CD4-positive, alpha-beta T cell treated with Interleukin-10 for 1 hour (primary cell): ENCODE results near the gene UBE2A.

ENCODE experiments used
- DNase-seq: peaks from one replicate; pipeline ENCODE4 v3.0.0-alpha.2; 2020

The UBE2A gene

DNA sequence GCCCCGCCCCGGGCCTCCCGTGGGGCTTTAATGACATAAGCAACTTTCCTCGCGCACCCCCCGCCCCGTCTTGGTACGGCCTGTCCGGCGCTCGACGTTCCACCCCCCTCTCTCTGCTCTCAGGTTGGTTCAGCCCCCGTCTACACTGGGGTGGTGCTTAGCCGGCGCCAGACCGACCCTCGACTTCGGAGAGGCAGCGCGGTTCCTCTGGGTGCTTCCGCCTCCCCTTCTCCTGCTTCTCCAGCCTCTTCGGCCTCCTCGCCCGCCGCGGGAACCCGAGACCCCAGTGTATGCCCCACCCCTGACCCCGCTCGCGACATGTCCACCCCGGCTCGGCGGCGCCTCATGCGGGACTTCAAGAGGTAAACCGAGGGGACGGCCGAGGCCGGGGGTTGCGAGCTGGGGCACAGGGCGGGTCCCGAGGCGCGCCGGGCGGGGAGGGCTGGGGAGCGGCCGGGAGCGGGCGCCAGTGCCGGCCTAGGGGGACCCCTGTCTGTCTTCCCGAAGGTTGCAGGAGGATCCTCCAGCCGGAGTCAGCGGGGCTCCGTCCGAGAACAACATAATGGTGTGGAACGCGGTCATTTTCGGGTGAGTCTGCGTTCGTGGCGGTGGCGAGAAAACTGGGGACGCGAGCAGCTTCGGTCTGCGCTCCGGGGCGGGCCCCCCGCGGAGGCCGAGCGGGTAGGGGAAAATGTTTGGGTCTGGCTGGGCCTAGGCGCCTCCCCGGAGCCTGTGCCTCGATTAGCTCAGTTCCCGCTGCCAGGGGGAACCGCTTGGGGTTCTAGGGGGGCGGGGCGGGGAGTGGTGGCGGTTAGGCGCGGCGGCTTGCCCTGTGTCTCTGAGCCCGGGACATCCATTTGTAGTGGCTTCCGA, at the start of gene UBE2A:
TSS of gene UBE2A (plus strand) at position 170 of the 873 bp plus-strand sequence. CDS start at position 319, 149 bp downstream.
- DNase-seq, result peak; percentile 92

DNA sequence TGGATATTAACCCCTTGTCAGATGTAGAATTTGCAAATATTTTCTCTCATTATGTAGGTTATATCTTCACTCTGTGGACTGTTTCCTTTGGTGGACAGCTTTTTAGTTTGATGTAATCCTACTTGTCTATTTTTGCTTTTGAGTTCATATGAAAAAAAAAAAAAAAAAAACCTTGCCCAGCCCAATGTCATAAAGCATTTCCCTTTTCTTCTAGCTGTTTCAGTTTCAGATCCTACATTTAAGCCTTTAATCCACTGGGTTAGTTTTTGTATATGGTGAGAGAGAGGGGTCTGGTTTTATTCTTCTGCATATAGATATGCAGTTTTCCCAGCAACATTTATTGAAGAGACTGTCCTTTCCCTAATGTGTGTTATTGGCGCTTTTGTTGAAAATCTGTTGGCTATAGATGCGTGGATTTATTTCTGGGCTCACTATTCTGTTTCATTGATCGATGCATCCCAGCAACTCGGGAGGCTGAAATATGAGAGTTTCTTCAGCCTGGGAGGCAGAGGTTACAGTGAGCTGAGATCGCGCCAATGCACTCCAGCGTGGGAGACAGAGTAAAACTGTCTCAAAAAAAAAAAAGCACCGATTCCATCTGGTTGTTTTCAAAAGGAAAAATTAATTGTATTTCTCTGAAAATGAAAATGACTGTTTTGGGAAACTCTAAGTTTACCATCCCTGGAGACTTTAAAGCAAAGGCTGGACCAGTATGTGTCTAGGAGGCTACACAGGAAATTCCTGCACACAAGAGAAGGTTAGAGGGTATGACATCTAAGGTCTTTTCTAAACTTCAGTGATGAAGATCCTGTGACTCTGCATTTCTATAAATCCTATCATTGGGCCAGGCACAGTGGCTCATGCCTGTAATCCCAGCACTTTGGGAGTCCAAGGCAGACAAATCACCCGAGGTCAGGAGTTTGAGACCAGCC, 44.8 kb upstream of the UBE2A start:
- no peak for DNase-seq

DNA sequence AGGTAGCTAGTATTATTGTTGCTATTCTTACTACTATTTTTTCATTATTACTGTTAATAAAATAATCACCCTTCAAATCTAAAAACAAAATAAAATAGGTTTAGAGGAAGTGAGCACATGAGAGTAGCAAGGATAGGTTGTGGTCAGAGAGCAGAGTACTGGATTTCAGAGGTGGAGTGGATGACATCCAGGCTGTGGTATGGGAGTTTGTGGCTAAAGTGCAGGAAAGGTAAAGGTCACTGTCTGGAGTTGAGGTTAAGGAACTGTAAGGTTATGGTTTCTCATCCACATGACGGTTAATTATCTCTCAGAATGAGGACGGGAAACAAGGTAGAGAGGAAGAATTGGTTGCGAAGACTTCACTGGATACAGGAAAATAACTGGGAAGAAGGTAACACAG, 36.9 kb upstream of the UBE2A start:
- DNase-seq, result no peak

DNA sequence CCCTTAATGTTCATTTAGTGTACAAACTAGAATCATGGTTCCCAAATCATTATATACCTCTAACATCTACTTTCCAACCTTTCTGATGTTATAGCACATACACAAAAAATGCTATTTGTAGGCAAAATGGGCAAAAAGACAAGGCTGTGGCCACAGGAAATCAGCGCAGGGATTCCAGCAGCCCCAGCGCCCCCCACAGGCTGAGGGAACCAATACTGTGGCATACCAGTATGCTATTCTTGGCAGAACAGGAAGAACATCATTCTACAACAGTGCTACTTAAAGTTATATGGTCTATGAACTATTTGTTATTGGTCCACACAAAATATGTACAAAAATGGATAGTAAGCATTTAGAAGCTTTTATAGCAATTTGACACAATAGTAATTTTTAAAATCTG, 34.5 kb upstream of the UBE2A start:
- DNase-seq, result no peak

DNA sequence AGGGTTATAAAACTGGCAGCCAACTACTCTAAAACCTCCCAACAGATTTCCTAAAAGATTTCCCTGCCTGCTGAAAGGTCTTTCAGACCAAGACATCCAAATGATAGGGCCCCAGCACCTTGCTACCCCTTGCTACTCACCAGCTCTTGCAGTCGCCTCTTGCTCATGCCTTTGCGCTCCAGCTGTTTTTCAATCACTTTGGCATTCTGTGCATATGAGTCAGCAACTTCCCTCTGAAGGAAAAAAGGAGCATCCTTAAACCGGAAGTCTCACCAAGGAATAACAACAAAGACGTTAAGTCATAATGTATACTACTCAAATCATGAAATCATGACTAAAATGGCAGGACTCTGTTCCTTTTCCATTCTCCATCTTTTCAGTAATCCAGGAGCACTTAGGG, 33.2 kb upstream of the UBE2A start:
- no peak for DNase-seq

DNA sequence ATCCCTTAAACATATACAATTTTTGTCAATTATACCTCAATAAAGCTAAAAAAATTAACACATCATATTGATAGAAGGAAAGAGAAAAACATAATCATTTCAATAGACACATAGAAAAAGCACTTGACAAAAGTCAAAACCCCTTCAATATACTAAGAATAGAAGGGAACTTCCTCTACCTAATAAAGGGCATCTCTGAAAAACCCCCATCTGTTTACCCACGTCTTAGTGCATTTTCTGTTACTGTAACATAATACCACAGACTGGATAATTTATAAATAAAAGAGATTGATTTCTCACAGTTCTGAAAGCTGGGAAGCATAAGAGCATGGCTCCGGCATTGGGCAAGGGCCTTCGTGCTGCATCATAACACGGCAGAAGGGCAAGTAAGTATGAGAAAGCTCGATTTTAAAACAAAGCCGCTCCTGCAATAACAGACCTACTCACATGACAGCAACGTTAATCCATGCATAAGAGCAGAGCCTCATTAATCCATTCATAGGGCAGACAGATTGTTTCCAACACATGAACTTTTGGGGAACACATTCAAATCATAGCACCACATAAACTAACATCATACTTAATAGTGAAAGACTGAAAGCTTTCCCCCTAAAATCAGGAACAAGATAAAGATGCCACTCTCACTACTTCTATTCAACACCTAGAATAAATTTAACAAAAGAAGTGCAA, 24.9 kb upstream of the UBE2A start:
- no peak for DNase-seq

DNA sequence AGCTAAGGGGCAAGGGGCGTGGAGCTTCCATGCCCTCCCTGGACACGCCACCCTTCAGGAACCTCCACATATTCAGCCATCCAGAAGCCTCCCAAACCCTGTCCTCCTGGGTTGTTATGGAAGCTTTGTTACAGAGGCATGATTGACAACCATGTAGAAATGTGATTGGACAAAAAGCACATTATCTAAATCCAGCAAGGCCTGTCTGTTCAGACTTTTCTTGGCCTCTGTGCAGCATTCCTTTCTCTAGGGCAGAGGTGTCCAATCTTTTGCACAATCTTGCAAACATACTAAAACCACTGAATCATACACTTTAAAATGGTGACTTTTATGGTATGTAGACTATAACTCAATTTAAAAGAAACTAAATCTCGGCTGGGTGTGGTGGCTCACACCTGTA, 21.9 kb upstream of the UBE2A start:
- DNase-seq, result no peak

DNA sequence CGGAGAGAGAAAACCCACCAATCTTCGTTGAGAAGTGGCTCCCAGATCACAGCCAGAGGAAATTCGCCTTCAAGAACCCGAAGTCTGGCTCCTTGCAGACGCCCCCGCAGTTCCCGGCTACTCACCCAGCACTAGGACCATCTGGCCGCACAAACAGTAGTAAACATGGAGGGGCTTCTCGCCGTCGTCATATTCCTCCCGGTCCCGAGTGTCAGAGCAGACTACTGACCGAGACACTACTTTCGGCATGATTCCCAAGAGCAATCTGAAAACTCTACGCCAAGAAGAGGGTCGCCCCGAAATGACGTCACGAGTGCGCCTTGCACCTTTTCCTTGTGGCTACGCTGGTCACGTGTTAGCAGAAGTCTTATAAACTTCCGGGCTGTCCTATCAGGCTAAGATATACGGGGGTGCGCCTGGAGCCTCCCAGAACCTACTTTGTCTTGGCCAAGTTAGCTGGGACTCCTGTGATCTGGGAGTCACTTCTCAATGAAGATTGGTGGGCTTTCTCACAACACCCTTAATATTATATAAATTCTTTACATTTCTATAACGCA, 9.2 kb upstream of the UBE2A start, which contains the start of gene STEEP1:
TSS of gene STEEP1 (minus strand) at position 303 of the 557 bp plus-strand sequence. CDS start at position 249, 54 bp downstream.
- peak; percentile 87 for DNase-seq

DNA sequence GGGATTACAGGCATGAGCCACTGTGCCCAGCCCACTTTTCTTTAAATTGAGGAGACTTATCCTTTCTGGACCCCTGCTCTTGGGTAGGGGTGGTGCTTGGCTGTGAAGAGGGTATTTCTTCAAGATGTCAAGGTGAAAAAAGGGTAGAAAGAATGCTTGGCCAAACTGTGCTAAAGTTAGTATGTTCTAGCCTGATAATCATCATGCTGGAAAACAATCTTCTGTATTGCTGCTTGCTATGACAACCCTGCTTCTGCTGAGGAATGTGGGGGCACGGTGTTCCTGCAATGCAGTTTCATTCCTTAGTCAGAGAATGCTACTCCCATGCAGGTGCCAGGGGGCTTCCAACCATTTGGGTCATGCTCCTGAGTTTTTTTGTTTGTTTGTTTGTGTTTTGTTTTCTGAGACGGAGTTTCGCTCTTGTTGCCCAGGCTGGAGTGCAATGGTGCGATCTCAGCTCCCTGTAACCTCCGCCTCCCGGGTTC, 4.0 kb upstream of the UBE2A start:
- DNase-seq, result no peak

DNA sequence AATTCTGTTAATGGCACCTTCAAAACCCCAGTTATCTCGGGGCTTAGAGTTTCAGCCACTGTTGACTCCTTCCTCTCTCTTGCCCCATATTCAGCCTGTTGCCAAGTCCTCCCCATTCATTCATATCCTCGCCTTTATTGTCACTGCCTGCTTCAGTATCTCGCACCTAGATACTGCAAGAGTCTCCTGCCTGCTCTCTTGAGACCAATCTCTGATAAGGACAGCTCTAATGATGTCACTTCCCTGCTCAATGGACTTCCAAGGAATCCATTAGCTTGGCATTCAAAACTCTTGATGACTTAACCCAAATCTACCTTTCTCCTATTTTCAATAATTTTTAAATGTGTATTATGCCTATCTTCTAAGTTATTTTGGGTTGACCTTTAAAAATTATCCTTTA, 1.1 kb upstream of the UBE2A start:
- no peak for DNase-seq

DNA sequence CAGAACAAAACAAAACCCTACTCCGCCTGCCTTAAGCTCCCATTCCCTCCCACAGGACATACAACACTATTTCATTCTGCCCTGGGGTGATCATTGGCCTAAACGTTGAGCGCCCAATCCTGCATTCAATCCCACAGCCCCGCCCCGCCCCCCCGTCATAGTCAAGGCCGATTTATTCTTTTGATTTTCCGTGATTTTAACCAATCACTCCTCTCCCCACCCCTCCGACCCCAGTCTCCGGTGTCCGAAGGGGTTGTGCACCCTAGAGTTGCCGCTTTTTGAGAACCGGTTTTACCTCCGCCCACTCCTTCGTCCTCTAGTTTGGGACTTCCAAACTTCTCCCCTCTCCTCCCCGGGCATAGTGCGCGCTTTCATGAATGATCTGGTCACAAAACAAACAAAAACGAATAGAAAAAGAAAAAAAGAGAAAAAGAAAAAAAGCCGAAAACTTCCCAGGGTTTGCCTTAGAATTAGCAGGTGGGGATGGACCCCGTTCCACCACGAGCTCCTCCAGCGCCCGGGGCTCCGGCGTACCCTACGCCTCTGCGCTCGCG, 446 bp upstream of the UBE2A start:
- DNase-seq, result peak; percentile 35

DNA sequence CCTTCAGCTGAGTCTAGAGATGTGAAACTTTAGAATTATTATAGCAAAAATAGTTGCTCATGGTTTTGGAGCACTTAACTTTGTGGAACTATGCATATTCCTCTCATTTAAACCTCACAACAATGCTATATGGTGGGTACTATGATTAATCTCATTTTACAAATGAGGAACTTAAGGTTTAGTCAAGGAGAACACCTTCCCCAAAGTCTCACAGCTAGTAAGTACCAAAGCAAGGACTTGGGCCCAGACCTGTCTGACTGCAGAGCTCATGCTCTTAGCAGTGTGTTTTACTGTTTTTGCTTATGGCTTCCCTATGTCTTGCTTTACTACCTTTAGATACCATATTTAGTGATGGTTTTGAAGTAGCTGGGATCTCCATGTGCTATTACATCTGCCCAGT, 5.1 kb downstream of the UBE2A start:
- no peak for DNase-seq

DNA sequence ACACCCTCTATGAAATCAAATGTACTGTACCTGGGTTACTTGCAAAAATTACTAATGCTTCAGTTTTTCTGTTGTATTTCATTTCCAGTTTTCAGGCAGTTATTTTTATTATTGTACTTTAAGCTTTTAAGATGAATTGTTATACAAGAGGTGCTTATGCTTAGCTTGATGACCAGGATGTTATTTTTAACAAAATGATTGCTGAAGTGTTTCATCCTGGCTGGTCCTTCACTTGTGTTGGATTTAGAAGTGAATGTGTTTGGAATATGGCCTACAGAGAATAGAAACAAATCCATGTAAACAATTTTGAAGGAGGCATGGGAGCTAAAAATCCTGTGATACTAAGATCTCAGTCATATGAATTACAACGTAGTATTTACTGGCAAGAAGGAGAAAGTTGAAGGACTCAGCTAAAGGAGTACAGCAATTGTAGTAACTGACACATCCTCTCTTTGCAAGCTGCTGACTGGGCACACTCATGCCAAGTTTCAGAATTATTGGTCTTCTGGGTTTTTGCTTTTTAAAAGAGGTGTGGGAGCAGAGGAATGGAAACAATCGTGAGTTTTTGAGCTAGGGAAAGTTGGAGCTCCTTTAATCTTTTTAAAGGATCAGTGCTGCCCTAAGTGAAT, 9.2 kb downstream of the UBE2A start:
- no peak for DNase-seq

DNA sequence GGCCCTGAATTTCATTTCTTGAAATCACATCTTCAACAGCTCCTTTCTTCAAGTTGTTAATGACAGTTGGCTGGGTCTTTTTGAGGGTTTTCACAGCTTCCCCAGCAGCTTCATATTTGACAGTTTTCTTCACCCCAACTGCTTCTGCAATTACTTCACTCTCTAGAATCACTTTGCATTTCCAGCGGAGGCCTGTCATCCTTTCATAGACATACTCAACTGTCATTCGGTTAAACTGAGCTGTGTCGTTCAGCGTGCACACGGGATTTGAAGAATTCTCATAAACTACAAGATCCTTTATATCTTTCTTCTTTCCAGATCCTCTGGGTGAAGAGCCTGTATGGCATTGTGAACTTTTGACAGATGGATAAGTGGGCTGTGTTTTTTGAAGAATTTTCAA, 15.4 kb downstream of the UBE2A start:
- no peak for DNase-seq

DNA sequence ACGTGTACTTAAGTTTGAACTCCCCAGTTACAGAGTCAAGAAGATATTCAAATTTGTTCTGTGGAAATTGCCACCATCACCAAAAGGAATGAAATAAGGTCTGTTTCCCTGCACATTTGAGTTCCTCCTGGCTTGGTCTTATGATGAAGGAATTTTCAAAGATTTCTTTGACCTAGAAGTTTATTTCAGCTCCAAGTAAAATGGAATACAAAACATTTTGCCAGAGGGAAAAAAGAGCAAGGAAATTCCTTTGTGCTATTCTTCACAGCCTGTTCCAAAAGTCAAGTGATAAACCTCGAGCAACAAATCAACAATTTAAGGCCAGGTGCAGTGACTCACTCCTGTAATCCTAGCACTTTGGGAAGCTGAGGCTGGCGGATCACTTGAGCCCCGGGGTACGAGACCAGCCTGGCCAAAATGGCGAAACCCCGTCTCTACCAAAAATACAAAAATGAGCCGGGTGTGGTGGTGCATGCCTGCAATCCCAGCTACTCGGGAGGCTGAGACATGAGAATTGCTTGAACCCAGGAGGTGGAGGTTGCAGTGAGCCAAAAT, 28.4 kb downstream of the UBE2A start:
- DNase-seq, result no peak

DNA sequence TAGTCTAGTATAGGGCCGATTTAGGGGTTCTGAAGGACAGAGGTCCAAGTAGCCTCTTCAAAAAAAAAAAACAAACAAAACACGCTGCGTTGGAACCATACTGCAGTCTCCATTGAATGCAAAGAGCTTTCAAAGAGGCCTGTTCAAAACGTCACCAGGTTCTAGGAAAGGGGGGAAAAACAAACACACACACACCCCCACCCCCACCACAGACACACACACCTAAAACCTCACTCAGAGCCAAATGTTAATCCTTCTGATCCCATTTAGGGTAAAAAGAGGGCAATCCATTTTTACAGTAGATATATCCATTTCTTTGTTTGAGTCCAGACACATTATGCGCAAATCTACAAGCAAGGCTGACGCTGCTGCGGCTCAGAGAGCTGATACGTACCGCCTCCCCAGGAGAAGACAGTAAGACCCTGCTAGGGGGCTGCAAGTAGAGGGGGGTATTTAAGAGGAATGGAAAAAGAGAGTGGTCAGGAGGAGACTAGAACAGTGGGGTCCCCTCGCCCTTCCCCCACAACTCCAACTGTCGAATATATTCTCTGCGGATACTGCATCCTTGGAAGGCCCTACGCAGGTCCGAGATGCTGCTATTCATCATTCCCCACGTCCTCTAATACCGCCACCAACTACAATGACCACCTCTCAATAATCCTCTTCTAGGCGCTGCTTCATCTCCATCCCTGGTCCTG, 30.6 kb downstream of the UBE2A start:
- peak; percentile 13 for DNase-seq

DNA sequence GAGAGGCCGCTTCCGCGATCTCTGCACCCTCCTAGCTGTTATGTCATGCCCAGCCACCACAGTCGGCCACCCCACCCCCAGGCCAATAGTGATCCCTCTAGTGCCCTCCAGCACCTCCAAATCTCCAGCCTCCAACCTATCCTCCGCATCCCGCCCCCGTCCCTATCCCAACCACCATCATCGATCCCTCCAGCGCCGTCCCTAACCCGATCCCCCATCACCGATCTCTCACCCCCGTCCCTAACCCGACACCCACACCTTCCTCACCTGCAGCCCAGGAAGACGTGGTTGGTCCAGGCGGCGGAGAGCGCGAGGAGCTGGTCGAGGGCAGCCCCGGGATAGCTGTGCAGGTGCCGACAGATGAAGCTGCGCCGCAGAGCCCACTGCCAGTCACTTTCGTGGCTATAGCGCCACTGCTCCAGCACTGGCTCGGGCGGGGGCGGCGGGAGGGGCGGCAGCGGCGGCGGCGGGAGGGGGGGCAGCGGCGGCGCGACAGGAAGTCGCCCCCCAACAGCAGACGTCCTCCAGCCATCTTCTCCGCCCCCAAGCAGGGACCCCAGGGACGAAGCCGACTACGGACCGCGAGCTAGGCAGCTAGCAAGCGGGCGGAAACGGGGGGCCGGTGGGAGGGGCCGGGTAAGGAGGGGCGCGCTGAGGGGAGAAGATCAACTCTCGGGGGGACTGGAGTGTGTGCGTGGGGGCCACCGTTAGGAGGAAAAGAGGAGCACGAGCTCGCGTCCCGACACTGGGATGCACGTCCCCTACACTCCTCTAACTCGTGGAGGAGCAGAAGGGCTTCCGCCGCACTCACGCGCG, 31.3 kb downstream of the UBE2A start:
- DNase-seq, result peak; percentile 54

DNA sequence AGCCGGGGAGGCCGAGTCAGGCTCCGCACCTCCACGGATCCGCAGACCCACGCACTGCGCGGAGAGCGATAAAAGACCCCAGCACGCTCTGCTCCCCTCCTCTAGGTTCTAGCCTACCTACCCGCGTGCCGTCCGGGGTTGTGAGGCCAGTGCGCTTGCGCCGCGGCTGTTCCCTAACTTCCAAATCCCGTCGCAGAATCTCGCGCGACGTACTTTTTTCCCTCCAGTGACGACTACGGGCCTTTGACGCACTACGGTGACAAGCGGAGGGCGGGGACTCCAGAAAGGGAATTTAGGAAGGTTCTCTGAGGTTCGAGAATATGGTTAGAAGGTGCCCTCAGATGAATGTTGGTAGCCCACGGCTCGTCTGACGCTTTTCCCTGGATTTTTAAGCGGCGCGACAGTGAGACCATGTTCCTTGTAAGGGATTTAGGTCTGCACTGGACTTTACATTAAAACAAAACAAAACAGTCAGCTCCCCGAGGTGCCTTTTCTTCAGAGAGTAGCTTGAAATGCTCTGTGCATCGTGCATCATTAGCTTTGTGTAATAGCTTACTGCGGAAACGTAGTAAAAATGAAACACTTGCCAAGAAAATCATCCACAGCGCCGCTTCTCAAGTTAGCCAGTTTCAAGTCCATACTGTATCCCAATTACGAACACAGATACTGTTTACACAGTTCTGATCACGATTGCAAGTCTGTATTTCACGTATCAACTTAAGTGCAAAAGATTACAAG, 32.1 kb downstream of the UBE2A start, which contains the start of gene NKRF:
TSS of gene NKRF (minus strand) at position 145 of the 738 bp plus-strand sequence.
- peak; percentile 93 for DNase-seq

DNA sequence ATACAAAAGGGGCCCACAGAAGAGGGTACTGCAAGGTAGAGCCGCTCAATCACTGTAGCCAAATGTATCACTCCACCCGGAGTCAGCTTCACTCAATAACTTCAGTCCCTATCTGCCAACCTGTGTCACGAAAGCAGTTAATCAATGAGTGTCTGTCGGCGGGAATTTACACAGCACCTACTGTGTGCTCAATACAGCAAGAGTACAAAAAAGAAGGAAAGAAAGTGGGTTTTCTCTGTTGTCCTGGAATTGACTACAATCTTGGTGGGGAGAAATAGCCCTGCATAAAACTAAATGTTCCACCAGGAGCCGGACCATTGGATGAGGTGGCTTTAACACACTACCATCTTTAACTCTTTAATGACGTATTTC, 32.6 kb downstream of the UBE2A start:
- no peak for DNase-seq
